Glomerular visceral epithelial cell (primary cell): ENCODE data around the gene UBL7.

Source experiments
- DNase-seq: peaks from one replicate; pipeline ENCODE4 v3.0.0-alpha.2; 2016; ENCODE audit errors: extremely low spot score

The UBL7 gene

GRCh38 chr15:74423431-74424257 is 37.3 kb downstream of the UBL7 start:
- DNase-seq, result no peak

GRCh38 chr15:74422652-74423430 is 38.1 kb downstream of the UBL7 start:
- DNase-seq, result peak; percentile 96

DNA sequence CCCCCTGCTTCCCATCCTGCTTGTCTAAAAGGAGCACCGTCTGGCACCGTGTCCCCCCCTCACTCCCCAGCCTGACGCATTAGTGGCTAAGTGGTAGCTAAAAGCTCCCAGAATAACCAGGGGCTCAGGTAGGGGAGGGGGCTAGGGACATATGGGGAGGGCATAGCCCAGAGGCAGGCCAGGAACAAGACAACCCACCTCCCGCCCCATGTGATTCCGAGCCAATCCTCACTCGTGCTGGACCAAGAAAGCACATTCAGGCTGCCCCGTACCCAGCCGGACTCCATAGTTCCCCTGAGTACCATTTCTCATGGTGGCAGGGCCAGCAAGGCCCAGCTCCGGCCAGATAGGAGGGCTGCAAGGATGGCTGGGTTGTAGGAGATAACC is 38.7 kb downstream of the UBL7 start:
- DNase-seq, result no peak

- DNase-seq, result no peak
Measured at GRCh38 chr15:74421302-74422245, 39.4 kb downstream of the UBL7 start.

DNA sequence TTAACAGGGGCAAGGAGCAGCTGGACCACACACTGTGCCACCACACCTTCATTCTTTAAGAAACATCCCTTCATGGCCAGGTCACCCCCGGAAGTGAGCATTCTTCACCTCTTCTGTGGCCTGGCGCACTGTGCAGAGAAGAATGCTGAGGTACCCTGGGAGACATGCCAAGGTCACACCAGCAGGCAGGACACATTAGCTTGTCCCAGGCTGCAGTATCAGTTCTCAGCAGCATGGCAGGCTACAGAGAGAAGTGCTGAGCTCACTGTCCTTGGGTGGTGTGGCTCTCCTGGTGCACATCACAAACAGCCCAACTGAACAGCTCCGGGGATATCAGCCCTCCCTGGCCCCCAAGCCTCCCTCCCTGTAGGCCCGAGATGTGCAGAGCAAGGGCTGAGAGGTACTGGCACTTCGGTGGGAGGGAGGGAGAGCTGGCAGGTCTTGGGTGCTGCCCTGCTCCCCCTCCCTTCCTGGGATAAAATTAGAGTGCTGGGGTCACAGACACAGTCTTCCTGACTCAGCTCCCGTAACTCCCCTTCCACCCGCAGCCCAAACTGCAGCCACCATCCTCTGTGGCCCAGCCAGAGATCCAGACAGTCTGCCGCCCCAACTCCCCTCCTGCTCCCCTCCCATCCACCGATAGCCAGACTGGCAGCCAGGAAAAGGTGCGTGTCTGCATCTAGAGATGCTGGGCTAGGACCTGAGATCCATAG is 40.6 kb downstream of the UBL7 start:
- peak; percentile 77 for DNase-seq

DNA sequence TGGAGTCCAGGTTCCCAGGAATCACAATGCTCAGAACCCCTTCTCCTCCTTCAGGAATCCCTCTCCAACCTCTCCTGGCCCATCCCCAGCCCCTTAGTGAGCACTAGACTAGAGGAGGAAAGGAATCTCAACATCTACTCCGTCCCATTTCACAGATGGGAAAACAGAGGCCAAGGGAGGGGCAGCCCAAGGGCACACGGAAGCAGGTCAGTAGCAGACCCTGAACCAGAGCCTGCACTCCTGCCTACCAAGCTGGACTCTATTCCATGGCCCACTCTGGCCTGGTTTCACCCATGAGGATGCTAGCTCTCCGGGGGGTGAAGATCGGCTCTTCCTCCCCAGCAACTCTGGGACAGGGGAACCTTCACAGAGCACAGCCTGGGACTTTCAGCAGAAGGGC is 41.5 kb downstream of the UBL7 start:
- no peak for DNase-seq

- no peak for DNase-seq
Measured at GRCh38 chr15:74418575-74419338, 42.2 kb downstream of the UBL7 start.

- no peak for DNase-seq
Measured at GRCh38 chr15:74417670-74418069, 43.3 kb downstream of the UBL7 start.

DNA sequence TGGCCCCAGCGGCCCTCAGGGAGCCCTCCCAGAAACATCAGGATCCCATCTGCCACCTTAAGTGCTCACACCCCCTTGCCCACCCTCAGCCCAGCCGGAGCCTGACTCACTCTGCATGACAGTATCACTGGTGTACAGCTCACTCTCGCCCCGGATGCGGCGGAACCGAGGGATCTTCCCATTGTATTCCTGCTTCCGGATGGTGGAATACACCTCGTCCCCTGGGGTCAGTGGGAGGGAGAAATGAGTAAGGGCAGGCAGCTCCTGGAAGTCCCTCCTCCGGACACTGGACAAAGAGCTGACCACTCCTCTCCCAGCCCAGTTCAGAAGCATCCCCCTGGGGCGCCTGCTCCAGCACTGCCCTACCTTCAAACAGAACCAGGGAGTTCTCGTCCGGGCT is 43.7 kb downstream of the UBL7 start:
- DNase-seq, result peak; percentile 89

DNA sequence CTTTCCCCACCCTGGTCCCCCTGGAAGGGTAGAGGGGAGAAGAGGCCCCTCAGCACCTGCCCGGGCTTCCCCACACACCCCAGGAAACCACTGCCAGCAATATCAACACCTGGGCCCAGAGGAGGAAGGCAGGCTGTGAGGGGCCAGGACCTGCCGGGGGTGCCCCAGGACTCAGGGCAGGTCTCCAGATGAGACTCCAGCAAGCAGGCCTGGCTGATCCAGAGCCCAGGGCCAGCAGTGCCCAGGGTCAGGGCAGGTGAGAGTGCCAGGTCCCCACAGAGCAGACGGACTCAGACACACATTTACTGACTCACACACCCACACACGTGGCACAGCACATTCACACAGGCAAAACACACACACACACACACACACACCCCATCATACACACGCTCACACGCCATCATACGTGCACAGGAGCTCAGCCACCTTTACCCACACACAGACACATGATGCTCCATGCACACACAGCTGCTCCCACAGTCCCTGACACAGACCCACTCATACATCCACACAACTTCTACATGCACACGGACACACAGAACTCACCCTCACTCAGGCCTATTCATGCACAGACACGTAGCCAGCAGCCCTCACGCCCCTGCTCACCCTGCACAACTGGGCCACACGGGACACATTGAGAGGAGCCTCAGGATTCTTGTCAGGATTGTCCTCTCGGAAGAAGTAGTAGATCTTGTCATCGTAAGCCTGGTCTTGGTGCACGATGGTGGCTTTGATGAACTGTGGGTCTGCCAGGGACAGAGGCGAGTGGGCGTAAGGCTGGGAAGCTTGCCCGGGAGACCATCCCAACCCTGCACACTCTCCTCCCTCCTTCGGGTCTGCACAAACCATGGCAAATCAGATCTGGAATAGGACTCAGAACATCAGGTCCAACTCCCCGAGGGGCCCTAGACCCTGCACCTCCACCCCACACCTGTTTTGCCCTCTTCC is 44.7 kb downstream of the UBL7 start:
- no peak for DNase-seq

GRCh38 chr15:74414603-74415338 is 46.2 kb downstream of the UBL7 start:
- DNase-seq, result no peak

- DNase-seq, result no peak
Measured at GRCh38 chr15:74414081-74414580, 46.8 kb downstream of the UBL7 start.

- DNase-seq, result no peak
Measured at GRCh38 chr15:74413350-74414080, 47.4 kb downstream of the UBL7 start.

GRCh38 chr15:74412159-74412558 is 48.8 kb downstream of the UBL7 start:
- DNase-seq, result no peak

DNA sequence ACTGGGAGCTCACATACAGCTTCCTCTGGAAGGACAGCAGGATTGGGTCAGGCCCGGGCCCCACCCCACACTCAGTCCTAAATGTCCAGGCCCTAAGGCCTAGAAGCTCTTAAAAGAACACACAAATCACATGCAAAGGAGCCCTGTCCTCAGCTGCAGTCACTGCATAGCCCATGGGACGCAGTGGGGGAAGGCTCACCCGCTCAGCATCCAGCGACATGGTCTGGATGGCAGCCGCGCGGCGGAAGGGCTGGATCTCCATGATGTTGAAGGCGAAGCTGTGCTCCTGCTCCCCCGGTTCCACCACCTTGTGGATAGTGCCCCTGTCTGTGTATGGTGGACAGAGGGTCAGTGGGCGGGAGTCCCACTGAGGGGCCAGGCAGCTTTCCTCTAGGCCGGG is 49.3 kb downstream of the UBL7 start:
- no peak for DNase-seq

DNA sequence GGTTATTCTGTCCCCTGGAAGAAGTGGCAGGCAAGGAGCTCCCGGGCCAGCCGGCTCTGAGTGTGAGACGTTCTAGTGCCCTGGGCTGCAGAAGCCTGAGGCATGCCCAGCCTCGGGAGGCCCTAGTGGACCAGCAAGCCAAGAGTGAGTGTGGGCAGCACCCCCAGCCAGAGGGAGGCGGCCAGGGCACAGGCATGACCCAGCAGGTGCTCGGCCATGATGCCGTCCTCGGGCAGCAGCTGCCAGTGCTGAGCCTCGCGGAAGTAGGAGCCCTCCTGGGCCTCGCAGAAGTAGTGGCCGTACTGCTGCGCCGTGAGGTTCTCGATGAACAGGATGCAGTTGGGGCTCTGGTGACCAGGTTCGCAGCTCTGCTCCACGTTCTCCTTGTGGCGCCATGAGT is 50.5 kb downstream of the UBL7 start:
- no peak for DNase-seq

GRCh38 chr15:74409225-74409624 is 51.7 kb downstream of the UBL7 start:
- DNase-seq, result no peak

- no peak for DNase-seq
Measured at GRCh38 chr15:74408815-74409214, 52.1 kb downstream of the UBL7 start.
